NCI-H774 (cell line): ENCODE data around the gene PEX11B.
"Not testable (repeated sequence)": the region's sequence is repeated elsewhere in the genome, so short reads cannot be mapped to it uniquely, and the experiment has no call there.

ENCODE experiments used
- DNase-seq: peaks from one replicate; lab custom pipeline; 2025; lab: John Stamatoyannopoulos, UW

Gene PEX11B

GRCh38 chr1:145952903-145953302 lies 34.4 kb upstream of the PEX11B start:
- DNase-seq: no peak

GRCh38 chr1:145951526-145951925 lies 33.0 kb upstream of the PEX11B start:
- no peak for DNase-seq

- no peak for DNase-seq
Observed at GRCh38 chr1:145949219-145949618, 30.7 kb upstream of the PEX11B start.

- no peak for DNase-seq
Observed at GRCh38 chr1:145947551-145947950, 29.0 kb upstream of the PEX11B start.

- no peak for DNase-seq
Observed at GRCh38 chr1:145946477-145946986, 28.0 kb upstream of the PEX11B start.

- DNase-seq: no peak
Observed at GRCh38 chr1:145944532-145944931, 26.0 kb upstream of the PEX11B start.

- no peak for DNase-seq
Observed at GRCh38 chr1:145942871-145943270, 24.4 kb upstream of the PEX11B start.

GRCh38 chr1:145942405-145942804 lies 23.9 kb upstream of the PEX11B start:
- no peak for DNase-seq

GRCh38 chr1:145937436-145937835 lies 18.9 kb upstream of the PEX11B start:
- DNase-seq: no peak

- DNase-seq: no peak
Observed at GRCh38 chr1:145936247-145936646, 17.7 kb upstream of the PEX11B start.

- no peak for DNase-seq
Observed at GRCh38 chr1:145935708-145936107, 17.2 kb upstream of the PEX11B start.

GRCh38 chr1:145932522-145933009 lies 14.0 kb upstream of the PEX11B start:
- not testable (repeated sequence) for DNase-seq

- peak; percentile 5 for DNase-seq
Observed at GRCh38 chr1:145927916-145928643, 9.6 kb upstream of the PEX11B start.

- peak; percentile 98 for DNase-seq
Observed at GRCh38 chr1:145927063-145927886, 8.8 kb upstream of the PEX11B start, which contains the start of gene RBM8A. Gene RBM8A, minus strand, starts transcription at chr1:145927484. Its CDS starts 58 bp downstream, at chr1:145927426.

- DNase-seq: no peak
Observed at GRCh38 chr1:145926686-145927062, 8.2 kb upstream of the PEX11B start.

GRCh38 chr1:145922266-145922665 lies 3.7 kb upstream of the PEX11B start:
- no peak for DNase-seq

- not testable (repeated sequence) for DNase-seq
Observed at GRCh38 chr1:145920297-145920696, 1.8 kb upstream of the PEX11B start.

GRCh38 chr1:145918992-145919939 lies 749 bp upstream of the PEX11B start:
- peak; percentile 24 for DNase-seq

GRCh38 chr1:145917595-145917994 lies 922 bp downstream of the PEX11B start:
- no peak for DNase-seq

GRCh38 chr1:145916745-145917144 lies 1.8 kb downstream of the PEX11B start:
- DNase-seq: no peak

GRCh38 chr1:145912128-145912641 lies 6.3 kb downstream of the PEX11B start:
- no peak for DNase-seq
